Pancreas (tissue), 10 donors: ENCODE data around the gene LRRC55. TPM values are rescaled to one million over a fixed set of nuclear protein-coding genes. Genes with fewer than 3 reads are reported as not detected.
"Not testable (repeated sequence)": the region's sequence is repeated elsewhere in the genome, so short reads cannot be mapped to it uniquely, and the experiment has no call there.

ENCODE experiments used
- ATAC-seq, 4 donors: fragments of 200-7000 bp; cut with Tn5 transposase; one replicate each; pipeline versions ENCODE4 v1.8.0 to v1.9.1; 2020; ENCODE audit warnings: mild to moderate bottlenecking in 4 of 4, moderate library complexity in 4 of 4
- DNase-seq, 6 donors: peaks; one replicate each; pipeline ENCODE4 v3.0.0-alpha.2; 2020
- FAIRE-seq: peaks from 2 replicates; lab custom pipeline; 2012; peaks lifted over from hg19 to GRCh38; lab: Jason Lieb, UNC
- H3K27ac ChIP-seq, 4 donors: fragments of 200-600 bp; sonication (generic); 1 replicate in 3 of 4; 2 replicates in 1 of 4; pipeline versions ENCODE4 v1.5.0 to v1.8.0; 2020
- H3K27me3 ChIP-seq, 4 donors: fragments of 200-600 bp; one replicate each; pipeline ENCODE4 v1.8.0; 2021
- H3K36me3 ChIP-seq, 3 donors: fragments of 200-600 bp; sonication (generic) in 1 of 3; one replicate each; pipeline versions ENCODE4 v1.5.0 to v1.8.0; 2020 to 2021
- H3K4me1 ChIP-seq, 3 donors: fragments of 200-600 bp; one replicate each; pipeline ENCODE4 v1.8.0; 2021
- H3K4me3 ChIP-seq, 4 donors: fragments of 200-600 bp; sonication (generic) in 2 of 4; one replicate each; pipeline versions ENCODE4 v1.5.0 to v1.8.0; 2020 to 2021
- H3K9me3 ChIP-seq, 4 donors: fragments of 200-600 bp; one replicate each; pipeline ENCODE4 v1.8.0; 2021
- WGBS, 2 donors: extraction: QIAGEN DNeasy Blood & Tissue Kit; methylation state at CpG; one replicate each; pipeline ENCODE4 v1.1.7; 2013; 5-methylcytosine and 5-hydroxymethylcytosine counted together
- intact Hi-C, 3 donors: fragments of 100-400 bp; cut with DNase I; formaldehyde crosslinking; loops; one replicate each; pipeline versions ENCODE4 v1.11.1 to v1.14.2; 2022
- polyA plus RNA-seq, 2 donors: library from polyadenylated mRNA; stranded (reverse); fragments of 200-250 nt; gene quantifications; one replicate each; pipeline ENCODE4 v1.2.3, GENCODE V29; 2013
- total RNA-seq, 6 donors: library from RNA; stranded (reverse); fragmentation: NEBNext Ultra II Directional in 4 of 6; extraction: Animal tissue kit (Norgen Biotek cat#: 25700) in 4 of 6; gene quantifications; one replicate each; pipeline versions ENCODE4 v1.2.1 to v1.2.4, GENCODE V29; 2021 to 2023
- TF ChIP-seq, protein P1 (sequence below), 4 donors: fragments of 200-600 bp; sonication (generic) in 3 of 4; IDR thresholded peaks; one replicate each; pipeline versions ENCODE4 v1.5.0 to v1.8.0; 2021; ENCODE audit warnings: antibody characterized with exemption in 4 of 4
- donor health status: healthy with polysubstance abuse.
- donor health status: DM: no; HTN: no; CAD: no; lungs with moderate emphysema.
- donor health status: DM: no; HTN: no; CAD: no.
- donor health status: control.
- donor health status: control.
- donor health status: Bipolar disorder and iron deficiency.
- donor health status: DM: yes; HTN: yes; CAD: no.
- donor health status: DM: no; HTN: no; CAD: no.
- donor health status: DM: no; HTN: no; CAD: no.
- donor health status: DM: yes; HTN: yes; CAD: no.

LRRC55 gene
- total and polyA plus RNA-seq, 8 donors = 0.03 to 1.2 (median 0.08) TPM

DNA sequence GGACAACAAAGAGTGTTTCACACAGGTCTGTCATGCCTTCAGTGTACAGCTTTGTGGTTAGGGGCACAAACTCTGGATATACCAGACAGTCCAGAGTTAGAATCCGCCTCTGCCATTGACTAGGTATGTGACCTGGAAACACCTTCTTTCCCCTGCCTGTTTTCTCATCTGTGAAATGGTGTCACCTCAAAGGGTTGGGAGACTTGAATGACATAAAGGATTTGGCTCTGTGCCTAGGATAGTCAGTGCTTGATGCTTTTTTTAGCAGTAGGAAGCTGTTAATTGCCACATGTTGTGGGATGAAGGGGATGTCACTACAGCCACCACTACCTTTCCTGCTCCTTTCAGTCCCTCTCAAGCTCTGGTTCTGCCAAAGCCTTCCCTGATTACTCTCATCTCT is 17.4 kb upstream of the LRRC55 start:
- Histone ChIP-seq H3K27ac (no peak overlapping the region), H3K4me1 (no peaks in the 10 kb centered on the region), H3K4me3 (no peak overlapping the region), H3K27me3 (no peaks in the 10 kb centered on the region), H3K9me3 (no peaks in the 10 kb centered on the region), H3K36me3 (no peaks in the 10 kb centered on the region)
- ATAC-seq (no peak), DNase-seq (no peak), FAIRE-seq (no peak)
- intact Hi-C loops = no loop called here
- 68 to 70% methylated on average over 1 of the region's 1 CpG for WGBS, 2 donors
- TF ChIP-seq, protein P1, sequence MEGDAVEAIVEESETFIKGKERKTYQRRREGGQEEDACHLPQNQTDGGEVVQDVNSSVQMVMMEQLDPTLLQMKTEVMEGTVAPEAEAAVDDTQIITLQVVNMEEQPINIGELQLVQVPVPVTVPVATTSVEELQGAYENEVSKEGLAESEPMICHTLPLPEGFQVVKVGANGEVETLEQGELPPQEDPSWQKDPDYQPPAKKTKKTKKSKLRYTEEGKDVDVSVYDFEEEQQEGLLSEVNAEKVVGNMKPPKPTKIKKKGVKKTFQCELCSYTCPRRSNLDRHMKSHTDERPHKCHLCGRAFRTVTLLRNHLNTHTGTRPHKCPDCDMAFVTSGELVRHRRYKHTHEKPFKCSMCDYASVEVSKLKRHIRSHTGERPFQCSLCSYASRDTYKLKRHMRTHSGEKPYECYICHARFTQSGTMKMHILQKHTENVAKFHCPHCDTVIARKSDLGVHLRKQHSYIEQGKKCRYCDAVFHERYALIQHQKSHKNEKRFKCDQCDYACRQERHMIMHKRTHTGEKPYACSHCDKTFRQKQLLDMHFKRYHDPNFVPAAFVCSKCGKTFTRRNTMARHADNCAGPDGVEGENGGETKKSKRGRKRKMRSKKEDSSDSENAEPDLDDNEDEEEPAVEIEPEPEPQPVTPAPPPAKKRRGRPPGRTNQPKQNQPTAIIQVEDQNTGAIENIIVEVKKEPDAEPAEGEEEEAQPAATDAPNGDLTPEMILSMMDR (IDR thresholded peaks at IDR 0.05) = no peak

DNA sequence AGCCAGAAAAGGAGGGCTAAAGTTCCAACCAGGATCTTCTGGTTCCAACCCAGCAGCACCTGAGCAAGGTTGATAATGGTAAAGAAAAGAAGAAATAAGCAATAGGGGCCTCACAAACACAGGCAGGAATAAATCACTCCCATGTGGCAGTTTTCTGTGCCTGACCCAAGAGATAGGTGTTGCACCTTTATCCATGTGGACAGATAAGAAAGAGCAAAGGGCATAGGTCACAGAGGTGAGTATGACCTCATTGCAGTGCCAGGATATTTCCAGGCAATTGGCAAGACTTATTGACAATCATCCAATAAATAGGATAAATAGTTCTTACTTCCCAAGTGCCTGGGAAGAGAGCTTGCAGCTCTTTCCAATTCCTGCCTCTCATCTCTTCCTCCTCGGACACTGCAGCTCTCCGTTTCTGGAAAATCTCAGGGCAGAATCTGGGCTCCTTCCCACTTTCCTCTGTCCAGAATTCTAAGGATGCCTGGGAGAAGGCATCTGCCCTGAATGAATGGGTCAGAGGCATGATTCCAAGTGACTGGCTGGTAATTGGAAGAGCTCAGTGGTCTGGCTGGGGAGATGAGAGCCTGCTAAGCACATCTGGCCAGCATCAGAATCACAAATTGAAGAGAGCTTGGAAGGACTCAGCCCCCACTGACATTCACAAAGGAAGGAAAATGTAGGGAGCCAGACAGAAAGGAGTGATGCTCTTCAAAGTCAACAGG is 14.5 kb upstream of the LRRC55 start:
- DNase-seq = no peak
- no peak for ATAC-seq
- no peaks in the 10 kb centered on the region for H3K9me3 ChIP-seq
- intact Hi-C loops = no loop called here
- no peaks in the 10 kb centered on the region for H3K36me3 ChIP-seq
- H3K4me1 ChIP-seq = no peaks in the 10 kb centered on the region
- no peak for FAIRE-seq
- H3K27me3 ChIP-seq = no peaks in the 10 kb centered on the region
- 39 to 40% methylated on average over 2 of the region's 2 CpGs for WGBS, 2 donors
- no peak overlapping the region for H3K4me3 ChIP-seq
- H3K27ac ChIP-seq = no peak overlapping the region
- TF ChIP-seq, protein P1 (IDR thresholded peaks at IDR 0.05) = no peak

DNA sequence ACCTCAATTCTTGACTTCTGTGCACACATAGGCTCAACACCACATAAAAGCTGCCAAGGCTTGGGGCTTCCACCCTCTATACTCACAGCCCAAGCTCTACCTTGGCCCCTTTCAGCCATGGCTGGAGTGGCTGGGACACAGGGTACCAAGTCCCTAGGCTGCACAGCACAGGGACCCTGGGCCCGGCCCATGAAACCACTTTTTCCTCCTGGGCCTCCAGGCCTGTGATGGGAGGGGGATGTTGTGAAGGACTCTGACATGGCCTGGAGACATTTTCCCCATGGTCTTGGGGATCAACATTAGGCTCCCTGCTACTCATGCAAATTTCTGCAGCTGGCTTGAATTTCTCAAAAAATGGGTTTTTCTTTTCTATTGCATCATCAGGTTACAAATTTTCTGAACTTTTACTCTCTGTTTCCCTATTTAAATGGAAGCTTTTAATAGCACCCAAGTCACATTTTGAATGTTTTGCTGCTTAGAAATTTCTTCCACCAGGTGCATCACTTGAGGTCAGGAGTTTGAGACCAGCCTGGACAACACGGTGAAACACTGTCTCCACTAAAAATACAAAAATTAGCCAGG is 11.9 kb upstream of the LRRC55 start:
- H3K36me3 ChIP-seq, ATAC-seq, H3K9me3 ChIP-seq, FAIRE-seq, H3K4me3 ChIP-seq, intact Hi-C loops, H3K27ac ChIP-seq, DNase-seq, H3K4me1 ChIP-seq, H3K27me3 ChIP-seq: not testable (repeated sequence)
- WGBS, 2 donors = 82 to 95% methylated on average over 2 of the region's 2 CpGs

DNA sequence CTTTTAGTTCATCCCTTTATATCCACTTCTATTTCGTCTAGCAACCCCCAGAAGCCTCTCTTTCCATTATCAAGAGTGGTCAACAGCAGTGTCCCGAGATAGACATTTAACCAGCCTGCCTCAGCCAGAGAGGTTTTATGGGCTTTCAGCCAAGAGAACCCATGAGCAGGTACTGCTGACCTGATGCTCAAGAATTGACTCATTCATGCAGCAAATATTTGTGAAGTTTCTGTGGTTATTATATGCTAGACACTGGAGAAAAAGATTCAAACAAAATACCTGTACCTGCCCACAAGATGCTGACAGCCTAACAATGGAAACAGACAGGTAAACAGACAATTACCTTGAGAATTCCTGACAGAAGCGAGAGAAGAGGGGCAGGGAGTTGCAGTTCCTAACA is 9.7 kb upstream of the LRRC55 start:
- H3K9me3 ChIP-seq = no peaks in the 10 kb centered on the region
- ATAC-seq = no peak
- 30 to 32% methylated on average over 3 of the region's 3 CpGs for WGBS, 2 donors

DNA sequence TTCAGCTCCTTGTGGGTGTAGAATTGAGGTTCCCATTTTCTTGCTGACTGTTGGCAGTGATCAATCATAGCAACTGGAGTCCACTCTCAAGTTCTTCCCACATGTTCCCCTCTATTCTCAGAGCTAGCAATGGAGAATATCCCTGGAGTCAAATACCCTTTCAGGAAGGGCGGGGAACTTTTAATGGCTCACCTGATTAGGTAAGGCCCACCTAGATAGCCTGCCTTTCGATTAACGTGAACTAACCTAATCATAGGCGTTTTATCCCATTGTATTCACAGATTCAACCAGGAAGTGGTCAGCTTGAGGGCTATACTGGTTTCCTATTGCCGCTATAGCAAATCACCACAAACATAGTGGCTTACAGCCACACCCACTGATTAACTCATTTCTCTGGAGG is 7.1 kb upstream of the LRRC55 start:
- H3K27me3 ChIP-seq = peaks cover 0 to 5% (median 0%) of the 10 kb centered on the region in 4 donors
- H3K36me3 ChIP-seq = no peaks in the 10 kb centered on the region
- 71 to 80% methylated on average over 5 of the region's 5 CpGs for WGBS, 2 donors
- no peak overlapping the region for H3K27ac ChIP-seq
- no peaks in the 10 kb centered on the region for H3K4me1 ChIP-seq
- no peak for ATAC-seq
- H3K4me3 ChIP-seq = no peak overlapping the region
- TF ChIP-seq, protein P1 (IDR thresholded peaks at IDR 0.05) = no peak
- no peaks in the 10 kb centered on the region for H3K9me3 ChIP-seq
- DNase-seq = no peak
- intact Hi-C loops = no loop called here
- FAIRE-seq = no peak

More for the DNA sequence above, 9.7 kb upstream of the LRRC55 start:
- TF ChIP-seq, protein P1 (IDR thresholded peaks at IDR 0.05) = no peak
- intact Hi-C loops = no loop called here
- Histone ChIP-seq H3K4me1 (no peaks in the 10 kb centered on the region), H3K27ac (no peak overlapping the region), H3K4me3 (no peak overlapping the region), H3K27me3 (peaks cover 0 to 5% (median 0%) of the 10 kb centered on the region in 4 donors), H3K36me3 (no peaks in the 10 kb centered on the region)
- FAIRE-seq (no peak), DNase-seq (no peak)
